Glutamatergic neuron (in vitro differentiated cells): ENCODE measurements around the gene ANO6. TPM values are rescaled to one million over a fixed set of nuclear protein-coding genes. Genes with fewer than 3 reads are reported as not detected.

Experiments used
- DNase-seq: peaks from one replicate; pipeline ENCODE4 v3.0.0; 2022
- H3K27ac Mint-ChIP-seq: one replicate; pipeline ENCODE4 v1.8.0; 2020; ENCODE audit warnings: mild to moderate bottlenecking, mixed read lengths, inconsistent platforms; ENCODE audit not compliant: unreplicated experiment
- H3K27me3 Mint-ChIP-seq: one replicate; pipeline ENCODE4 v1.8.0; 2020; ENCODE audit warnings: mild to moderate bottlenecking, moderate library complexity, mixed read lengths, inconsistent platforms; ENCODE audit not compliant: unreplicated experiment
- H3K36me3 Mint-ChIP-seq: one replicate; pipeline ENCODE4 v1.8.0; 2020; ENCODE audit warnings: mild to moderate bottlenecking, mixed read lengths, inconsistent platforms; ENCODE audit not compliant: unreplicated experiment
- H3K4me1 Mint-ChIP-seq: one replicate; pipeline ENCODE4 v1.8.0; 2020; ENCODE audit warnings: mild to moderate bottlenecking, low read depth, mixed read lengths, inconsistent platforms; ENCODE audit not compliant: unreplicated experiment
- H3K4me3 Mint-ChIP-seq: one replicate; pipeline ENCODE4 v1.8.0; 2020; ENCODE audit warnings: mild to moderate bottlenecking, mixed read lengths, inconsistent platforms; ENCODE audit not compliant: unreplicated experiment
- H3K9me3 Mint-ChIP-seq: one replicate; pipeline ENCODE4 v1.8.0; 2020; ENCODE audit warnings: mild to moderate bottlenecking, moderate library complexity, mixed read lengths, inconsistent platforms; ENCODE audit not compliant: unreplicated experiment
- total RNA-seq: library from RNA; stranded (reverse); fragmentation: NEBNext Ultra II Directional; extraction: Animal tissue kit (Norgen Biotek cat#: 25700); gene quantifications from one replicate; pipeline ENCODE4 v1.2.1, GENCODE V29; 2021; ENCODE audit not compliant: unreplicated experiment
- TF ChIP-seq, protein P1 (sequence below): fragments of 200-600 bp; sonication (generic); IDR thresholded peaks from one replicate; pipeline ENCODE4 v1.5.0; 2021; ENCODE audit not compliant: partially characterized antibody, unreplicated experiment

The ANO6 gene
- total RNA-seq, 1 donor from 2014 or later = 35.9 TPM

DNA sequence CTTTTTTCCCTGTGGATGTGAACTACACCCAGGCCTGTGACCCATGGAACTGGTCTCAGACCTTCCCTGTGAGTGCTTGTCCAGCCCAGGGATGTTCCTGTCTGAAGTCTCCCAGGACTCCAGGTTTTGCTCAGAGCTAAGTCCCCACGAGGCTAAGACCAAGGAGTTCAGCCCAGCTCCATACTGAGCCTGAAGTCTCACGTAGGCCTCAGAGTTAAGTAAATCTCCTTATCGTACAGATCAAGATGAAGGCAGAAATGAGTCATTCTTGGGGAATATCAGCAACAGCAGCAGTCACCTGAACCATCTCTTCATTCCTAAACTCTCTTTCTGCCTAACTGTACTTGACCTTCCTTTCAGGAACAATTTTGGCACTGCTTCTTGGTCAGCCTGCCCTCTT lies 139.8 kb downstream of the ANO6 start:
- peaks cover 11% of the 10 kb centered on the region for H3K36me3 Mint-ChIP-seq
- peaks cover 5% of the 10 kb centered on the region for H3K9me3 Mint-ChIP-seq
- H3K27ac Mint-ChIP-seq = no peak overlapping the region
- H3K4me3 Mint-ChIP-seq = no peak overlapping the region
- no peaks in the 10 kb centered on the region for H3K27me3 Mint-ChIP-seq
- DNase-seq = no peak
- TF ChIP-seq, protein P1, sequence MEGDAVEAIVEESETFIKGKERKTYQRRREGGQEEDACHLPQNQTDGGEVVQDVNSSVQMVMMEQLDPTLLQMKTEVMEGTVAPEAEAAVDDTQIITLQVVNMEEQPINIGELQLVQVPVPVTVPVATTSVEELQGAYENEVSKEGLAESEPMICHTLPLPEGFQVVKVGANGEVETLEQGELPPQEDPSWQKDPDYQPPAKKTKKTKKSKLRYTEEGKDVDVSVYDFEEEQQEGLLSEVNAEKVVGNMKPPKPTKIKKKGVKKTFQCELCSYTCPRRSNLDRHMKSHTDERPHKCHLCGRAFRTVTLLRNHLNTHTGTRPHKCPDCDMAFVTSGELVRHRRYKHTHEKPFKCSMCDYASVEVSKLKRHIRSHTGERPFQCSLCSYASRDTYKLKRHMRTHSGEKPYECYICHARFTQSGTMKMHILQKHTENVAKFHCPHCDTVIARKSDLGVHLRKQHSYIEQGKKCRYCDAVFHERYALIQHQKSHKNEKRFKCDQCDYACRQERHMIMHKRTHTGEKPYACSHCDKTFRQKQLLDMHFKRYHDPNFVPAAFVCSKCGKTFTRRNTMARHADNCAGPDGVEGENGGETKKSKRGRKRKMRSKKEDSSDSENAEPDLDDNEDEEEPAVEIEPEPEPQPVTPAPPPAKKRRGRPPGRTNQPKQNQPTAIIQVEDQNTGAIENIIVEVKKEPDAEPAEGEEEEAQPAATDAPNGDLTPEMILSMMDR = no peak
- H3K4me1 Mint-ChIP-seq = peaks cover 15% of the 10 kb centered on the region

DNA sequence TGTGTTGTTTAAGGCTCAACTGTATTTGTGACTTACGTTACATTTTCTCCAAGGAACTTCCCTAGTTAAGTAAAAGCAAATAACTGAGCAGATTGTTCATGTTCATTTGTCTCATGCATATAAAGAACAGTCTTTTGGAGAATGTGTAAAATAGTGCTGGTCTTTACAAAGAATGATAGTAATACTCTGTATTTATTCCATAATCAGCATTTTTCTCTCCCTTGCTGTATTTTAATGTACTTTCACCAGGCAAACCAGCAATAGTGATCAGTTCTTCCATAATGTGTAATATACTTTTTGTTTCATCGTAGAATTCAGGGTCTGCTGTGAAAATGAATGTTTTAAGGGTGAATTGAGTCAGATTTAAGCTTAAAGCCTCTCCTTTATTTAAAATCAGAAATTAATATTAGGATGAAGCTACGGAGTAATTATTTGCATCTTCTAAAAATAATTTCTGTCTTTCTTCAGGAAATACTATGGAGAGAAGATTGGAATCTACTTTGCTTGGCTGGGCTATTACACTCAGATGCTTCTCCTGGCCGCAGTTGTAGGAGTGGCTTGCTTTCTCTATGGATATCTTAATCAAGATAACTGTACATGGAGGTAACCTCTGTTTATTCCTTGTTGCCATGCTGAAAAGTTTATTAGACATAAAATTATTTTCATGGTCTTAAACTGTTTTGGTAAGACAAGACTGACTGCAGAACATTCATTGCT lies 141.1 kb downstream of the ANO6 start:
- no peak overlapping the region for H3K27ac Mint-ChIP-seq
- no peak overlapping the region for H3K4me3 Mint-ChIP-seq
- TF ChIP-seq, protein P1 = no peak
- no peak for DNase-seq
- H3K4me1 Mint-ChIP-seq = peaks cover 15% of the 10 kb centered on the region
- no peaks in the 10 kb centered on the region for H3K27me3 Mint-ChIP-seq
- H3K9me3 Mint-ChIP-seq = peaks cover 5% of the 10 kb centered on the region
- no peaks in the 10 kb centered on the region for H3K36me3 Mint-ChIP-seq

DNA sequence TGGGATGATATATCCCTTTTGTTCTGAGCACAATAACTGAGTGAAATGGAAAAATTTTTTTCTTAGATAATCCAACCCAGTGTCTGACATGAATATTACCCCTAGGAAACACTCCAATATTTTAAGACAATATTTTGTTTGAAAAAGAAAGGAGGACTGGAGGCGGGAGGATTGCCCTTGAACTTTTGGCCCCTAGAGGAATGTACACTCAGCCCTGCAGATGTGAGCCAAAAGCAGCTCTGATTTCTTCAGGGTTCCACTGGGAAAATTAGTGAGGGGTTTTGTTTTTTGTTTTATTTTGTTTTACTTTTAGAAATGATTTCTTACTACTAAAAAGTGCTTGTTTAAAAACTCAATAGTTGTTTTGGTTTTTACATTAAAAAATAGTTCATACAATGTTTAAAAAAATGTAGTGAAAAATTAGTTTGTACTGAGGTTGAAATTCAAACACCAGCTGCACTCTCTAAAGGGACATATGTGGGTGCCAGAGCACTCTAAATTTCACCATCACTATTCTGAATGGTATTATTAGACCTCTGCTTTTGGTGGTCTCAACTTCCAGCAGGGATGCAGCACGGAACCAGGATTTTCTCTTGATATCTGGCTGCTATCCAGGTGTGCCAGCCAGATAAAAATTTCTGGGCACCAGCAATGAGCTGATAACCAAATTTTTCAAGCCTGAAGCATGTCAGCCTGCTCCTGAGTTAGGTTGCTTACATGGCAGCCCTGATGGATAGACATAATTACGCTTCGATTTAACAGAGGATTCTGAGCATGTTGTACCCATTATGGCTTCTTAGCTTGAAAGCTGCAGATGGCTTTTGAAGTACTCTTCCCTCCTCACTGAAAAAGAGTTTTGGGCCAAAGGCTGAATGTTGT lies 141.9 kb downstream of the ANO6 start:
- Mint-ChIP-seq H3K9me3 (peaks cover 9% of the 10 kb centered on the region), H3K36me3 (no peaks in the 10 kb centered on the region), H3K27me3 (no peaks in the 10 kb centered on the region), H3K27ac (no peak overlapping the region), H3K4me1 (peaks cover 14% of the 10 kb centered on the region), H3K4me3 (no peak overlapping the region)
- DNase-seq = no peak
- TF ChIP-seq, protein P1 = no peak

DNA sequence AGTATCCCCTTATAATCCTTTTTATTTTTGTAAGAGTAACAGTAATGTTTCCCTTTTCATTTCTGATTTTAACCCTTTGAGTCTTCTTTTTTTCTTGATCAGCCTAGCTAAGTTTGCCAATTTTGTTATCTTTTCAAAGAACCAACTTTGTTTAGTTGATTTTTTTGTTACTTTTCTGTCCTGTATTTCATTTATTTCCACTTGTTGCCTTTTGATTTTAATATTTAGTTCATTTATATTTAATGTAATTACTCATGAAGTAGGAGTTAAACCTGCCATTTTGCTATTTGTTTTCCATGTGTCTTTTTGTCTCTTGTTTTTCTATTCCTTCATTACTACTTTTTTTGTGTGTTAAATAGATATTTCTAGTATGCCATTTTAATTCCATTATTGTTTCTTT lies 146.4 kb downstream of the ANO6 start:
- H3K4me3 Mint-ChIP-seq = no peak overlapping the region
- DNase-seq = no peak
- H3K4me1 Mint-ChIP-seq = peaks cover 5% of the 10 kb centered on the region
- TF ChIP-seq, protein P1 = no peak
- H3K27me3 Mint-ChIP-seq = no peaks in the 10 kb centered on the region
- peaks cover 20% of the 10 kb centered on the region for H3K36me3 Mint-ChIP-seq
- H3K27ac Mint-ChIP-seq = no peak overlapping the region
- peaks cover 7% of the 10 kb centered on the region for H3K9me3 Mint-ChIP-seq

DNA sequence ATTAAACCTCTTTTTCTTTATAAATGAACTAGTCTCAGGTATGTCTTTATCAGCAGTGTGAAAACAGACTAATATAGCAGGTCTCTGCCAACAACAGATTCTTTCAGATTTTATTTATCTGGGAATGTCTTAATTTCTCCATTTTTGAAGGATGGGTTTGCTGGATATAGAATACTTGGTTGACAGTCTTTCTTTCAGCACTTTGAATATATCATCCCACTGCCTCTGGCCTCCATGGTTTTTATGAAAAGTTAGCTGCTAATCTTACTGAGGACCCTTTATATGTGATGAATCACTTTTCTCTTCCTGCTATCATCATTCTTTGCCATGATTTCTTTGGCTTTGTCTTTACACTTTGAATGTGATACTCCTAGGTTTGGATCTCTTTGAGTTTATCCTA lies 148.0 kb downstream of the ANO6 start:
- Mint-ChIP-seq H3K9me3 (peaks cover 7% of the 10 kb centered on the region), H3K4me3 (no peak overlapping the region), H3K27ac (no peak overlapping the region), H3K4me1 (no peaks in the 10 kb centered on the region), H3K36me3 (peaks cover 20% of the 10 kb centered on the region), H3K27me3 (no peaks in the 10 kb centered on the region)
- TF ChIP-seq, protein P1 = no peak
- no peak for DNase-seq
